ENCODE data around the gene KCNMA1.
"Not testable (repeated sequence)": the region's sequence is repeated elsewhere in the genome, so short reads cannot be mapped to it uniquely, and the experiment has no call there.

KCNMA1 gene

GRCh38 chr10:77578583-77579227, 58.9 kb downstream of the KCNMA1 start:
- no peak for DNase-seq

GRCh38 chr10:77577666-77578229, 59.9 kb downstream of the KCNMA1 start:
- no peak for DNase-seq

GRCh38 chr10:77576444-77577032, 61.1 kb downstream of the KCNMA1 start:
- no peak for DNase-seq

- DNase-seq = no peak
These were observed 61.6 kb downstream of the KCNMA1 start for GRCh38 chr10:77576007-77576367.

GRCh38 chr10:77575271-77576006, 62.2 kb downstream of the KCNMA1 start:
- no peak for DNase-seq

GRCh38 chr10:77574438-77574837, 63.2 kb downstream of the KCNMA1 start:
- no peak for DNase-seq

GRCh38 chr10:77572520-77572919, 65.1 kb downstream of the KCNMA1 start:
- DNase-seq = not testable (repeated sequence)

- no peak for DNase-seq
These were observed 66.1 kb downstream of the KCNMA1 start for GRCh38 chr10:77571490-77571889.

- DNase-seq = no peak
These were observed 70.6 kb downstream of the KCNMA1 start for GRCh38 chr10:77566914-77567566.

GRCh38 chr10:77566236-77566635, 71.4 kb downstream of the KCNMA1 start:
- no peak for DNase-seq

GRCh38 chr10:77565590-77566023, 72.0 kb downstream of the KCNMA1 start:
- no peak for DNase-seq

- DNase-seq = no peak
These were observed 72.6 kb downstream of the KCNMA1 start for GRCh38 chr10:77564731-77565589.

GRCh38 chr10:77563638-77564270, 73.9 kb downstream of the KCNMA1 start:
- no peak for DNase-seq

GRCh38 chr10:77562742-77563141, 74.9 kb downstream of the KCNMA1 start:
- DNase-seq = no peak

- no peak for DNase-seq
These were observed 75.6 kb downstream of the KCNMA1 start for GRCh38 chr10:77561991-77562390.

GRCh38 chr10:77560471-77560870, 77.1 kb downstream of the KCNMA1 start:
- no peak for DNase-seq

- no peak for DNase-seq
These were observed 77.6 kb downstream of the KCNMA1 start for GRCh38 chr10:77560052-77560451.

GRCh38 chr10:77556990-77557601, 80.5 kb downstream of the KCNMA1 start:
- no peak for DNase-seq

- DNase-seq = no peak
These were observed 81.9 kb downstream of the KCNMA1 start for GRCh38 chr10:77555591-77556212.

GRCh38 chr10:77554996-77555397, 82.6 kb downstream of the KCNMA1 start:
- no peak for DNase-seq

GRCh38 chr10:77553966-77554365, 83.6 kb downstream of the KCNMA1 start:
- no peak for DNase-seq

All from stimulated activated CD8-positive, alpha-beta memory T cell treated with anti-CD3 and anti-CD28 coated beads, Interleukin-4, amount 100 ng/mL, for 48 hours (primary cell).